Mesenchymal stem cell (in vitro differentiated cells and primary cell): ENCODE results near the gene RPTOR.

Experiments used
- DNase-seq: peaks from one replicate; pipeline ENCODE4 v3.0.0-alpha.2; 2013
- H2AFZ ChIP-seq: one replicate; pipeline ENCODE4 v1.6.1; 2013; ENCODE audit warnings: low read depth, mild to moderate bottlenecking, control low read depth, inconsistent platforms, low read length, moderate library complexity
- H2AK5ac ChIP-seq: 2 replicates; pipeline ENCODE4 v1.6.1; 2013; ENCODE audit warnings: low read length, moderate library complexity, mild to moderate bottlenecking, inconsistent platforms; ENCODE audit not compliant: severe bottlenecking
- H2BK120ac ChIP-seq: one replicate; pipeline ENCODE4 v1.6.1; 2013; ENCODE audit warnings: low read depth, mild to moderate bottlenecking, inconsistent platforms, low read length, moderate library complexity
- H2BK12ac ChIP-seq, 2 experiments: one replicate each; pipeline ENCODE4 v1.6.1; 2013; ENCODE audit warnings: inconsistent platforms in 2 of 2, low read length in 2 of 2, mild to moderate bottlenecking in 2 of 2, moderate library complexity in 2 of 2, control low read depth in 1 of 2
- H2BK15ac ChIP-seq: one replicate; pipeline ENCODE4 v1.6.1; 2013; ENCODE audit warnings: mild to moderate bottlenecking, low read depth, inconsistent platforms; ENCODE audit not compliant: poor library complexity, severe bottlenecking
- H2BK5ac ChIP-seq: 2 replicates; pipeline ENCODE4 v1.6.1; 2013; ENCODE audit warnings: low read depth, mild to moderate bottlenecking, low read length, control low read depth, inconsistent platforms; ENCODE audit not compliant: poor library complexity, severe bottlenecking
- H3K14ac ChIP-seq, 2 experiments: one replicate each; pipeline ENCODE4 v1.6.1; 2013; ENCODE audit warnings: inconsistent platforms in 2 of 2, low read length in 2 of 2, control low read depth in 1 of 2, mild to moderate bottlenecking in 1 of 2, moderate library complexity in 1 of 2
- H3K18ac ChIP-seq, 2 experiments: one replicate each; pipeline ENCODE4 v1.6.1; 2013; ENCODE audit warnings: inconsistent platforms in 2 of 2, low read length in 2 of 2, control low read depth in 1 of 2, low read depth in 1 of 2, mild to moderate bottlenecking in 1 of 2
- H3K23ac ChIP-seq, 2 experiments: one replicate each; pipeline ENCODE4 v1.6.1; 2013; ENCODE audit warnings: inconsistent platforms in 2 of 2, low read length in 2 of 2, mild to moderate bottlenecking in 2 of 2, moderate library complexity in 2 of 2, control low read depth in 1 of 2
- H3K27ac ChIP-seq: 2 replicates; pipeline ENCODE4 v1.5.1; 2013; ENCODE audit warnings: mild to moderate bottlenecking, moderate library complexity, low read length, control low read depth, inconsistent platforms; ENCODE audit not compliant: poor library complexity, severe bottlenecking
- H3K27me3 ChIP-seq, 2 experiments: 2 replicates each; pipeline versions ENCODE4 v1.6.1 to v1.7.0; 2013; ENCODE audit warnings: low read length in 2 of 2, mild to moderate bottlenecking in 2 of 2, moderate library complexity in 2 of 2, control low read depth in 1 of 2, inconsistent platforms in 1 of 2; ENCODE audit not compliant: control insufficient read depth in 1 of 2, insufficient read depth in 1 of 2
- H3K36me3 ChIP-seq, 2 experiments: 2 replicates each; pipeline versions ENCODE4 v1.6.1 to v1.7.0; 2013; ENCODE audit warnings: low read length in 2 of 2, control low read depth in 1 of 2, inconsistent platforms in 1 of 2, low read depth in 1 of 2, mild to moderate bottlenecking in 1 of 2; ENCODE audit not compliant: insufficient read depth in 2 of 2, control insufficient read depth in 1 of 2
- H3K4ac ChIP-seq, 2 experiments: one replicate each; pipeline ENCODE4 v1.6.1; 2013; ENCODE audit warnings: inconsistent platforms in 2 of 2, low read length in 2 of 2, mild to moderate bottlenecking in 2 of 2, moderate library complexity in 2 of 2, control low read depth in 1 of 2, low read depth in 1 of 2
- H3K4me1 ChIP-seq: 2 replicates; pipeline ENCODE4 v1.6.1; 2013; ENCODE audit warnings: low read depth, low read length, control low read depth; ENCODE audit not compliant: control insufficient read depth, insufficient read depth
- H3K4me2 ChIP-seq: 2 replicates; pipeline ENCODE4 v1.6.1; 2013; ENCODE audit warnings: low read length, mild to moderate bottlenecking, inconsistent platforms; ENCODE audit not compliant: poor library complexity, severe bottlenecking
- H3K4me3 ChIP-seq, 2 experiments: 2 replicates each; pipeline versions ENCODE4 v1.5.1 to v1.7.0; 2013; ENCODE audit warnings: low read length in 2 of 2, mild to moderate bottlenecking in 2 of 2, control low read depth in 1 of 2, low read depth in 1 of 2; ENCODE audit not compliant: insufficient read depth in 1 of 2
- H3K79me1 ChIP-seq: replicated peaks from 2 replicates; pipeline ENCODE4 v1.6.1; 2013; ENCODE audit warnings: mild to moderate bottlenecking, control low read depth, low read length, inconsistent platforms; ENCODE audit not compliant: poor library complexity, severe bottlenecking
- H3K9ac ChIP-seq: 2 replicates; pipeline ENCODE4 v1.7.0; 2013; ENCODE audit warnings: mild to moderate bottlenecking, low read length, moderate library complexity
- H3K9me3 ChIP-seq: 2 replicates; pipeline ENCODE4 v1.7.0; 2013; ENCODE audit warnings: mild to moderate bottlenecking, low read length; ENCODE audit not compliant: control insufficient read depth
- H4K8ac ChIP-seq: one replicate; pipeline ENCODE4 v1.6.1; 2013; ENCODE audit warnings: inconsistent platforms, mild to moderate bottlenecking, low read length, moderate library complexity
- H4K91ac ChIP-seq: one replicate; pipeline ENCODE4 v1.6.1; 2013; ENCODE audit warnings: mild to moderate bottlenecking, low read length, inconsistent platforms
- WGBS: methylation state at CpG from one replicate; pipeline ENCODE4 v1.1.7; 2013; ENCODE audit warnings: mixed read lengths; 5-methylcytosine and 5-hydroxymethylcytosine counted together

Gene RPTOR

GRCh38 chr17:80902963-80903611 is 358.4 kb downstream of the RPTOR start:
- Histone ChIP-seq H2BK120ac (no peak overlapping the region), H3K14ac (no peak overlapping the region), H3K79me1 (peaks cover 7% of the 10 kb centered on the region), H3K36me3 (peaks cover 55 to 64% of the 10 kb centered on the region in 2 experiments), H3K23ac (no peak overlapping the region), H3K4me3 (no peak overlapping the region), H3K4ac (no peak overlapping the region), H3K9me3 (no peaks in the 10 kb centered on the region), H2BK15ac (peak overlapping the region; percentile 20), H2AFZ (no peak overlapping the region), H3K4me2 (no peak overlapping the region), H3K27me3 (no peaks in the 10 kb centered on the region), H3K9ac (no peak overlapping the region), H2BK12ac (no peak overlapping the region), H3K18ac (no peak overlapping the region), H3K4me1 (peaks cover 4% of the 10 kb centered on the region), H4K8ac (no peak overlapping the region), H2AK5ac (no peak overlapping the region), H2BK5ac (no peak overlapping the region), H3K27ac (no peak overlapping the region), H4K91ac (no peak overlapping the region)
- no peak for DNase-seq
- 93% methylated on average over 29 of the region's 29 CpGs for WGBS

- no peak overlapping the region for H3K27ac ChIP-seq
- no peak overlapping the region for H4K91ac ChIP-seq
- no peak overlapping the region for H2BK12ac ChIP-seq
- H2BK15ac ChIP-seq = no peak overlapping the region
- no peak overlapping the region for H3K14ac ChIP-seq
- H4K8ac ChIP-seq = no peak overlapping the region
- peaks cover 5% of the 10 kb centered on the region for H3K79me1 ChIP-seq
- no peak overlapping the region for H2AFZ ChIP-seq
- H3K4me2 ChIP-seq = no peak overlapping the region
- no peak overlapping the region for H2AK5ac ChIP-seq
- H3K4me1 ChIP-seq = peaks cover 4% of the 10 kb centered on the region
- no peaks in the 10 kb centered on the region for H3K9me3 ChIP-seq
- H3K9ac ChIP-seq = no peak overlapping the region
- H3K4me3 ChIP-seq = no peak overlapping the region
- no peak overlapping the region for H3K4ac ChIP-seq
- H3K23ac ChIP-seq = no peak overlapping the region
- no peak overlapping the region for H3K18ac ChIP-seq
- peaks cover 59 to 69% of the 10 kb centered on the region in 2 experiments for H3K36me3 ChIP-seq
- H2BK120ac ChIP-seq = no peak overlapping the region
- 88% methylated on average over 29 of the region's 30 CpGs for WGBS
- H3K27me3 ChIP-seq = no peaks in the 10 kb centered on the region
- DNase-seq = no peak
- H2BK5ac ChIP-seq = no peak overlapping the region
Measured at GRCh38 chr17:80904036-80904753, 359.6 kb downstream of the RPTOR start.

- Histone ChIP-seq H2BK120ac (no peak overlapping the region), H3K4me2 (no peak overlapping the region), H2BK5ac (no peak overlapping the region), H3K27ac (no peak overlapping the region), H3K27me3 (no peaks in the 10 kb centered on the region), H2BK15ac (no peak overlapping the region), H3K4me3 (no peak overlapping the region), H3K18ac (no peak overlapping the region), H3K14ac (no peak overlapping the region), H3K9ac (no peak overlapping the region), H3K9me3 (no peaks in the 10 kb centered on the region), H3K4ac (no peak overlapping the region), H2AK5ac (no peak overlapping the region), H2BK12ac (no peak overlapping the region), H4K91ac (no peak overlapping the region), H3K4me1 (peaks cover 4% of the 10 kb centered on the region), H3K79me1 (peaks cover 5% of the 10 kb centered on the region), H4K8ac (no peak overlapping the region), H3K36me3 (peaks cover 66 to 70% of the 10 kb centered on the region in 2 experiments), H3K23ac (no peak overlapping the region), H2AFZ (no peak overlapping the region)
- DNase-seq = no peak
- 95% methylated on average over 22 of the region's 22 CpGs for WGBS
Measured at GRCh38 chr17:80905586-80906230, 361.1 kb downstream of the RPTOR start.
